Vagina (tissue), 2 donors: Measurements from ENCODE around the gene RPL18. TPM values are rescaled to one million over a fixed set of nuclear protein-coding genes. Genes with fewer than 3 reads are reported as not detected.

Experiments used
- DNase-seq, 2 donors: peaks; one replicate each; pipeline ENCODE4 v3.0.0-alpha.2; 2017; ENCODE audit errors: extremely low spot score in 2 of 2
- H3K27ac ChIP-seq: fragments of 200-600 bp; sonication (generic); one replicate; pipeline ENCODE4 v1.5.1; 2019
- H3K27me3 ChIP-seq: fragments of 200-600 bp; sonication (generic); one replicate; pipeline ENCODE4 v1.5.1; 2019
- H3K36me3 ChIP-seq, 2 donors: fragments of 200-600 bp; sonication (generic); one replicate each; pipeline ENCODE4 v1.5.1; 2017 to 2019
- H3K4me1 ChIP-seq: fragments of 200-600 bp; sonication (generic); one replicate; pipeline ENCODE4 v1.5.1; 2019
- H3K4me3 ChIP-seq, 2 donors: fragments of 200-600 bp; sonication (generic); 1 replicate in 1 of 2; 2 replicates in 1 of 2; pipeline ENCODE4 v1.5.1; 2016 to 2019
- H3K9me3 ChIP-seq: fragments of 200-600 bp; sonication (generic); one replicate; pipeline ENCODE4 v1.5.1; 2019
- POLR2A ChIP-seq, 2 donors: fragments of 450-650 bp; IDR thresholded peaks; one replicate each; pipeline ENCODE4 v1.6.1; 2017; ENCODE audit warnings: antibody characterized with exemption in 2 of 2, mild to moderate bottlenecking in 2 of 2, moderate library complexity in 2 of 2
- POLR2AphosphoS5 ChIP-seq, 2 donors: sonication (generic); formaldehyde crosslinking; IDR thresholded peaks; one replicate each; pipeline ENCODE4 v1.9.0; 2017; ENCODE audit warnings: antibody characterized with exemption in 2 of 2, mild to moderate bottlenecking in 2 of 2, low read depth in 1 of 2; ENCODE audit not compliant: insufficient read depth in 1 of 2
- intact Hi-C: fragments of 100-400 bp; cut with DNase I; formaldehyde crosslinking; loops from one replicate; pipeline ENCODE4 v1.15.1; 2023
- total RNA-seq: library from RNA; depleted of rRNA; stranded (reverse); fragments of >200 nt; gene quantifications from one replicate; pipeline ENCODE4 v1.2.3, GENCODE V29; 2016
- TF ChIP-seq, protein P1 (sequence below), 3 experiments: fragments of 450-650 bp in 2 of 3; fragments of 200-600 bp in 1 of 3; sonication (generic) in 1 of 3; IDR thresholded peaks; one replicate each; pipeline ENCODE4 v1.5.1; 2017 to 2019; ENCODE audit warnings: antibody characterized with exemption in 3 of 3, mild to moderate bottlenecking in 2 of 3, moderate library complexity in 2 of 3

The RPL18 gene
- total RNA-seq, 1 donor from 2014 or later = 2,346 TPM

DNA sequence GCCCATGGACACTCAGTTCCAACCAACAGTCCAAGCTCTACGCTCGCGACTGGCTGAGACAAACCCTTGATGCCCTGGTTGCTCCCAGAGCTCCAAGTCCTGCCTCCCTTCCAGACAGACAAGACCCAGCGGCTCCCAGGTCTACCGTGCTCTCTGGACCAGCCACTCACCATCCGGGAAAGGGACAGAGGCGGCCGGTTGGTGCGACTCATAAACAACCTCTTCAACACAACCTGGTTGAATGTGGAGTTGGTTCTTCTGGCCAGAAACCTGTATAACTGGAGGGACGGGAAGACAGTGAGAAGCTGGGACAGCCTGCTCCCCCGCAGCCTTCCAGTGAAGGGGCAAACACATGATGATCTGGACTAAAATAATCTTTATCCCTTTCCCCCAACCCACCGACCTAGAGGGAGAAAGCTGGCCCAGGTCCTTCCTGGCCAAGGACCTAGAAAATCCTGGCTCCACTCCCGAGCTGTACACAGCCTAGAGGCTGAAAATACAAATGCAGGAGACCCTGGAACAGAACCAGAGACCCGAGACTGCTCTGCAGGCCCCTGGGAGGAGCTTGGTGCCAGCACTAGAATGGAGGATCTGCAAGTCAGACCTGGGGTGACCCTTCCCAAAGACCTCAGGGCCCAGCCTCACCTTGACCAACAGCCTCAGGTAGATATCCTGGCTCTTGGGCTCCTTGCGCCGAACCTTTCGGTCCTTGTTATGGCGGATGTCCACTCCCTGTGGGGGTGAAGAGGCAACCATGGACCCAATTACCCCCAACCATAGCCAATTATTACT, 1.6 kb downstream of the RPL18 start:
- no peak for TF ChIP-seq POLR2A (IDR thresholded peaks at IDR 0.05)
- H3K4me1 ChIP-seq = peaks cover 46% of the 10 kb centered on the region
- no peaks in the 10 kb centered on the region for H3K9me3 ChIP-seq
- intact Hi-C loops = no loop called here
- H3K36me3 ChIP-seq = peaks cover 0 to 31% of the 10 kb centered on the region in 2 donors
- H3K27ac ChIP-seq = peak overlapping the region; percentile 93
- H3K4me3 ChIP-seq = peak overlapping the region; percentile 64 to 95
- DNase-seq = no peak
- no peaks in the 10 kb centered on the region for H3K27me3 ChIP-seq

DNA sequence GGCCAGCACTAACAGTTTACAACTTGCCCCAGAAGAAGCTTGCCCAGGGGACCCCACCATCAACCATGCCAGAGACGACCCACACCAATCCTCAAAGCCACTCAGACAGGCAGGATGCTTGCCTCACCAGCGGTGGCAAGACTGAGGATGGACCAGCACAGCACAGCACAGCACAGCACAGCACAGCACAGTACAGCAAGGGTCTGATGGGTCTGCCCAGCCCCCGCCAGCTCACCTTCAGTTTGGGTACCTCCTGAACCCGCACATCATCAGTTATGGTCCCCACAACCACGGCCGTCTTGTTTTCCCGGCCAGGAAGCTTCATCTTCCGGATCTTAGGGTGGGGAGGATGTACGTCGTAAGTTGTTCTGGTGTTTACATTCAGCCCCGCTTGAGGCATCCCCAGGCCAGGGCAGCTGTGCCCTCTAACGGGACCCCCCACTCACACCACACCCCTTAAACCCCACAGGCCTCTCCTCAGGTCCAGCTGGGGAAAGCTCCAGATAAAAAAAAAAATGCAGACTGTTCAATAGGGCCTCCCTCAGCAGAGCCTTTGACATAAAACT, 2.4 kb downstream of the RPL18 start:
- Histone ChIP-seq H3K27ac (peak overlapping the region; percentile 93), H3K4me3 (peak overlapping the region in 1 of 2 donors; percentile 95), H3K4me1 (peaks cover 46% of the 10 kb centered on the region), H3K36me3 (peaks cover 0 to 31% of the 10 kb centered on the region in 2 donors), H3K27me3 (no peaks in the 10 kb centered on the region), H3K9me3 (no peaks in the 10 kb centered on the region)
- no peak for TF ChIP-seq POLR2A (IDR thresholded peaks at IDR 0.05)
- TF ChIP-seq, protein P1, sequence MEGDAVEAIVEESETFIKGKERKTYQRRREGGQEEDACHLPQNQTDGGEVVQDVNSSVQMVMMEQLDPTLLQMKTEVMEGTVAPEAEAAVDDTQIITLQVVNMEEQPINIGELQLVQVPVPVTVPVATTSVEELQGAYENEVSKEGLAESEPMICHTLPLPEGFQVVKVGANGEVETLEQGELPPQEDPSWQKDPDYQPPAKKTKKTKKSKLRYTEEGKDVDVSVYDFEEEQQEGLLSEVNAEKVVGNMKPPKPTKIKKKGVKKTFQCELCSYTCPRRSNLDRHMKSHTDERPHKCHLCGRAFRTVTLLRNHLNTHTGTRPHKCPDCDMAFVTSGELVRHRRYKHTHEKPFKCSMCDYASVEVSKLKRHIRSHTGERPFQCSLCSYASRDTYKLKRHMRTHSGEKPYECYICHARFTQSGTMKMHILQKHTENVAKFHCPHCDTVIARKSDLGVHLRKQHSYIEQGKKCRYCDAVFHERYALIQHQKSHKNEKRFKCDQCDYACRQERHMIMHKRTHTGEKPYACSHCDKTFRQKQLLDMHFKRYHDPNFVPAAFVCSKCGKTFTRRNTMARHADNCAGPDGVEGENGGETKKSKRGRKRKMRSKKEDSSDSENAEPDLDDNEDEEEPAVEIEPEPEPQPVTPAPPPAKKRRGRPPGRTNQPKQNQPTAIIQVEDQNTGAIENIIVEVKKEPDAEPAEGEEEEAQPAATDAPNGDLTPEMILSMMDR (IDR thresholded peaks at IDR 0.05) = no peak
- no peak for TF ChIP-seq POLR2AphosphoS5 (IDR thresholded peaks at IDR 0.05; ENCODE audit: insufficient read depth in 1 of 2, low read depth in 1 of 2)
- intact Hi-C loops = no loop called here
- DNase-seq = peak in 1 of 2 donors; percentile 87

GRCh38 chr19:48616041-48616436, 2.9 kb downstream of the RPL18 start:
- Histone ChIP-seq H3K9me3 (no peaks in the 10 kb centered on the region), H3K4me3 (no peak overlapping the region), H3K4me1 (peaks cover 46% of the 10 kb centered on the region), H3K27ac (peak overlapping the region; percentile 33), H3K27me3 (no peaks in the 10 kb centered on the region), H3K36me3 (peaks cover 0 to 31% of the 10 kb centered on the region in 2 donors)
- TF ChIP-seq POLR2A (IDR thresholded peaks at IDR 0.05) = no peak
- TF ChIP-seq, protein P1 (IDR thresholded peaks at IDR 0.05) = no peak
- TF ChIP-seq POLR2AphosphoS5 (IDR thresholded peaks at IDR 0.05; ENCODE audit: insufficient read depth in 1 of 2, low read depth in 1 of 2) = no peak
- no peak for DNase-seq
- intact Hi-C loops = no loop called here

GRCh38 chr19:48615231-48616040, 3.5 kb downstream of the RPL18 start:
- no peak overlapping the region for H3K4me3 ChIP-seq
- intact Hi-C loops = no loop called here
- DNase-seq = no peak
- H3K36me3 ChIP-seq = peaks cover 0 to 31% of the 10 kb centered on the region in 2 donors
- peaks cover 45% of the 10 kb centered on the region for H3K4me1 ChIP-seq
- H3K27ac ChIP-seq = peak overlapping the region; percentile 62
- H3K9me3 ChIP-seq = no peaks in the 10 kb centered on the region
- TF ChIP-seq, protein P1 (IDR thresholded peaks at IDR 0.05) = no peak
- TF ChIP-seq POLR2A (IDR thresholded peaks at IDR 0.05) (no peak), POLR2AphosphoS5 (IDR thresholded peaks at IDR 0.05; ENCODE audit: insufficient read depth in 1 of 2, low read depth in 1 of 2) (no peak)
- no peaks in the 10 kb centered on the region for H3K27me3 ChIP-seq

DNA sequence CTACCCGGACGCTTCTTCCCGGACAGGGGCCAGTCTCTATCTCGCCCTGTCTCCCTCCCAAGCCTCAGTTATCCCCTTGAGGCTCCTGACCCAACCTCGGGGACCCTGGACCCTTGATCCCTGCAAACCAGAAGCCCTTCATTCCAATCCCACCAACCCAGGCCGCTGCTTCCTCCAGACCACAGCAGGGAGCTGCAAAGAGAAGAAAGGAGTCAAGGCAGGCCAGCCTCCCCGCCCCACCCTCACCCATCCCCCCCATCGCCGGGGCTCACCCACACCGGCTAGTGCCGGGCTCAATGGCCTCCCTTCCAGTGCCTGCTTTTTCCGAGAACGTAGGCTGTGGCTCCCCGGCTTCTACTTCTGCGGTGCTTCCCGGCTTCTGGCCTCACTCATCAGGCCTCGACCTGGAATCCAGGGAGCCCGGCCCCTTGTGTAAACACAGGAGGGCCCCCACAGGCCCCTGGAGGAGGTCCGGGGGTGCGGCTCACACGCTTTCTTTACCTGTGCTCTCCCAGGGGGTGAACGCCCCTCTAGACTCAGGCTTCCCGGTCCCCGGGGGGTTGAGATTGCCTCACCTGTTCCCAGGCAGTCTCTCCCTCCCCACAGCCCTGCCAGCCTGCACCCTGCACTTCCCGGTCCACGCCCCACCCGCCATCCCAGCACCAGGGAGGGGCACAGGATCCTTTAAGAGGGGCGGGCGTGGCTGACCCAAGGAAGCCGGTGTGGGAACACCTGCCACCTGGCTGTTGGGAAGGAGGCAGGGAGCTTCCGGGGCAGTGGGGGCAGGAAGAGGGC, 4.3 kb downstream of the RPL18 start, which contains the start of gene FAM83E:
Gene FAM83E (minus strand): TSS at position 641 of the 795 bp plus-strand sequence. CDS start 1,704 bp downstream, outside the sequence.
- TF ChIP-seq POLR2AphosphoS5 (IDR thresholded peaks at IDR 0.05; ENCODE audit: insufficient read depth in 1 of 2, low read depth in 1 of 2) (peak; percentile 25 to 52), POLR2A (IDR thresholded peaks at IDR 0.05) (no peak)
- Histone ChIP-seq H3K4me3 (no peak within 1 kb of the TSS), H3K36me3 (peaks cover 0 to 31% of the 10 kb centered on the region in 2 donors), H3K4me1 (peaks cover 37% of the 10 kb centered on the region), H3K27me3 (no peaks in the 10 kb centered on the region), H3K9me3 (no peaks in the 10 kb centered on the region), H3K27ac (peak within 1 kb of the TSS; percentile 62)
- no peak for DNase-seq
- intact Hi-C loops = no loop called here
